Measurements from ENCODE around the gene ECM2.

The ECM2 gene

DNA sequence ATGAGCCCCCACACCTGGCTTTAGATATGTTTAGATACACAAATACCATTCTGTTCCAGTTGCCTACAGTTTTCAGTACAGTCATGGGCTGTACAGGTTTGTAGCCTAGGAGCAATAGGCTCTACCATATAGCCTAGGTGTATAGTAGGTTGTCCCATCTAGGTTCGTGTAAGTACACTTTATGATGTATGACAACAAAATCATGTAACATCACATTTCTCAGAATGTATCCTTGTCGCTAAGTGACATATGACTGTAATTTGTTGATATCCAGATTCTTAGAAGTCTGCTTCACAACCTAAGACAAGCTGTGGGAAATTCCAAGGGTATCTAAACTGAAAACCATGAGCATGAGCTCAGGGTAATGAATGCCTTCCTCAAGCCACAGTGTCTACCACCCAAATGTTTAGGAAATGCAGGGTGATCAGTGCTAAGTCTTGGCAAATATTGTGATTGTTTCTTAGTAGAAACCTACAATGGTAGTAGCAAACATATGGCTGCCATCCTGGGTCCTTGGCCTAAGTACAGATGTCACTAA lies 8.4 kb downstream of the ECM2 start:
- no peak for DNase-seq

DNA sequence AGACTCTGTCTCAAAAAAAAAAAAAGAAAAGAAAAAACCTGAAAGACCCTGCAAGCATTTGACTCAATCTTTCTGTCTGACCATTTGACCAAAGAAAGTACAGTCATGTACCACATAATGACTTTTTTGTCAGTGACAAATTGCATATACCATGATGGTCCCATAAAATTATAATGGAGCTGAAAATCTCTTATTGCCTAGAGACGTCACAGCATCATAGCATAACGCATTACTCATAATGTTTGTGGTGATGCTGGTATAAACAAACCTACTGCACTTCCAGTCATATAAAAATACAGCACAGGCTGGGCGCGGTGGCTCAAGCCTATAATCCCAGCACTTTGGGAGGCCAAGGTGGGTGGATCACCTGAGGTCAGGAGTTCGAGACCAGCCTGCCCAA lies 10.5 kb downstream of the ECM2 start:
- no peak for DNase-seq

DNA sequence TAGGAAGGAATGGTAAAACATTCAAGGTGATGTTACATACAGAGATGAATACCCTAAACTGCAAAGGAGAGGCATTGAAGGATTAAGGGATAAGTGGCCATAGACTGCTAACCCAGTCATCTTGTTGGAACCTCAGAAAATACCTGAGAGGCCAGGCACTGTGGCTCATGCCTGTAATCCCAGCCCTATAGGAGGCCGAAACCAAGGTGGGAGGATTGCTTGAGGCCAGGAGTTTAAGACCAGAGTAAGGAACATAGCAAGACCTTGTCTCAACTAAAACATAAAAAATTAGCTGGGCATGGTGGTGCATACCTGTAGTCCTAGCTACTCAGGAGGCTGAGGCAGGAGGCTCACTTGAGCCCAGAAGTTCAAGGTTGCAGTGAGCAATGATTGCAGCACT lies 10.9 kb downstream of the ECM2 start:
- DNase-seq, result no peak

DNA sequence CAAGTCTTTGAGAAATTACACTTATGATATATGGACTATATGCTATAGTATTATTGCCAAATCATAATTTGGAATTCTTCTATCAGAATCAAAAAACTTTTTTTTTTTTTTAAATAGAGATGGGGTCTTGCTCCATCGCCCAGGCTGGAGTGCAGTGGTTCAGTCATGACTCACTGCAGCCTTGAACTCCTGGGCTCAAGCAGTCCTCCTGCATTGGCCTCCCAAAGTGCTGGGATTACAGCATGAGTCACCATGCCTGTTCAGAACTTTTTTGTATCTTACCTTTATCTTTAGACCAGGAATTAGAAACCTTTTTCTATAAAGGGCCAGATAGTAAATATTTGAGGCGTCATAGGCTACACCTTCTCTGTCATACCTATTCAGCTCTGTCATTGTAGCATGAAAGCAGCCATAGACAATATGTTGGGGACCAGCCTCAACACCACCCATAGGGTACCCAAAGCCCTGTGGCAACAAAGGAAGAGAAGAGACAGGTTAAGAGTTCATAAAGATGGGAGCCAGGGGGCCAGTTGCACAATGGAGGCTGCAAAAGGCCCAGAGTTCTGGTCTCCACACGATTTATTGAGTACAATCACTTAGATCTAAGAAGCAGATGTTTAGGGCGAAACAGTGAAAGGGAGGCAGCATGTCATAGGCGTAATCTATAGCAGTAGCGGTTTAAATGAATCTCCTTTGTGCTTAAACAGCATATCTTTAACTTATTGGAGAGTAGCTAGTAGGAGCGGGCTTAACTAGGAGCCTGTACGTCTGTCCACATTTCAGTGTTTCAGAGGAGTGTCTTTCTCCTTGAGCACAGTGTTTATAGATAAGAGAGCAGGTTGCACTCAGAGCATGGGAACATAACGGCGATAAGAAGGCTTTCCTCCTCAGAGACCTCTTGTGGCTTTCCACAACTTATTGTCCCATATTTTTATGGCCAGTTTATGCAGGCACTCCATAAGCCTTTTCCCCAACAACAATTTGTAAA lies 12.5 kb downstream of the ECM2 start:
- no peak for DNase-seq

DNA sequence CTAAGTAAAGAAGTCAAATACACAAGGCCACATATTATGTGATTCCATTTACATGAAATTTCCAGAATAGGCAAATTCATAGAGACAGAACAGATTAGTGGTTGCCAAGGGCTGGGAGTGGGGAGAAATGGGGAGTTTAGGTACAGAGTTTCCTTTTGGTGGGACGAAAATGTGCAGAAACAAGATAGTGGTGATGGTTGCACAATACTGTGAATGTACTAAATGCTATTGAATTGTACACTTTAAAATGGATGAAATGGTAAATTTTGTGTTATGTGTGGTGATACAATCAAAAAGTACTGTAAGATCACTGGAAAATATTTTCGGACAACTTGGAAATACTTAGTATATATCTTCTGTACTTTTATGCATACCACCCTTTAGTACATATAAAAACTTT lies 15.0 kb downstream of the ECM2 start:
- no peak for DNase-seq

DNA sequence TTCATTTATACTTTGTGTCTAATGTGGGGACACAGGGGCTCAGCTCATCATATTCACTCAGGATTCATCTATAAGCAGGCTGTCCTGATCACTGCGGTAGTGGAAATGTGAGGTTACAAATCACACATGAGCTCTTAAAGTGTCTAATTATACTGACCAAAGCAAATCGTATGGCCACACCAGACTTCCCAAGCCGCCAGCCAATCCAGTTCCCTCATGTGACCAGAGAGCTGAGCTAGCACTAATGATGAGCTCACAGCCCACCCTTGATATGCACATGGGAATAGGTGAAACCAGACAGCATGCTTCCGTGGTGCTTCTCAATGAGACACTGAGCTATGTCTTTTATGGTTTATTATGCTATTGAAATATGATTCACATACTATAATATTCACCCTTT lies 17.6 kb downstream of the ECM2 start:
- DNase-seq, result no peak

DNA sequence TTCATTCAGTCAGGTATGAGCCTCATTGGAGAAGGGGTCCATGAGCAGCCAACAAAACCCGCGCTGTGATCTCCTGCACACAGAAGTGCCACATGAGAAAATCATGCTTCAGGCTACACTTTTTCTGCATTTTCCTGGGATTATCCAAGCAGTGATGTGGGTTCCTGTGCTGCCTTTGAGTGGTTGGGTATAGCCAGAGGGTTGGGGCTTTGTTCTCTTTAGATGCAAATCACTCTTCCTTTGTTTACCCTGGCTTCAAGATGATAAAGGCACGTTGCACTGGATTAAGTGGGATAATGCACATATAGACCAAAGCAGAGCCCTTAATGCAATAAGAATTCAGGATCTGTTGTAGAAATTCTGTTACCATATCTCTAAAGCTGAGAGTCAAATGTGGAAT lies 18.7 kb downstream of the ECM2 start:
- no peak for DNase-seq

DNA sequence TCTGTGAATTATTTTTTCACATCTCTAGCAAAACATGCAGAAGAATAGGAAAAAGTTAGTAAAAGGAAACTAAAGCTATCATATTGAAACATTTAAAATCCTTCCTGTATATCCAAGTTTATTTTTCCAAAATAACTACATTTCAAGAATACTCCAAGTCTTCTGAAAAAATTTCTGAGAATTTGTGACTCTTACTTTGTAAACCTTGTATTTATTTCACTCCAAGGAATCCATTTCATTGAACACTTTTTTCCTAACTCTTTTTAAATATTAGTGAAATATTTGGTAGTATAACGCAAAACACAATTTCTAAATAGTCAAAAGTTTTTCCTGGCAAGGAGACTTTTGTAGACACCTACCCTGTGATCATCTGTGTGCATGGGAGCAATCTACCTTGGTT lies 19.3 kb downstream of the ECM2 start:
- no peak for DNase-seq

DNA sequence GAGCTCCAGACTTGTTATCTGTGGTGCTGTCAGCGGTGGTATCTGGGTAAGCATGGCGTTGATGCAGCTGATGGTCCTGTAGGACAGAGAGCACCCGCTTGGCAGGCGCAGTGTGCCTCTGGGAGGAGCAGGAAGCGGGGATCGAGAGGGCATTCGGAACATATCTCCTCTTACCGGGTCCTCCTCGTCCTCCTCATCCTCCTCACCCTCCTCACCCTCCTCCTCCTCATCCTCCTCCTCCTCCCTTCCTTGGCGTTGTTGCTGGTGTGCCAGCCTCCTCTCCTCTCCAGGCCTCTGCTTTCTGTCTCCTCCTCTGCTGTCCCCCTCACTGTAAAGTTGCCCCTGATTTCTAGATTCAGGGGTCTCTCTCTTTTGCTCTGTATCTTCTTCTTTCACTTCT lies 21.2 kb downstream of the ECM2 start:
- no peak for DNase-seq

DNA sequence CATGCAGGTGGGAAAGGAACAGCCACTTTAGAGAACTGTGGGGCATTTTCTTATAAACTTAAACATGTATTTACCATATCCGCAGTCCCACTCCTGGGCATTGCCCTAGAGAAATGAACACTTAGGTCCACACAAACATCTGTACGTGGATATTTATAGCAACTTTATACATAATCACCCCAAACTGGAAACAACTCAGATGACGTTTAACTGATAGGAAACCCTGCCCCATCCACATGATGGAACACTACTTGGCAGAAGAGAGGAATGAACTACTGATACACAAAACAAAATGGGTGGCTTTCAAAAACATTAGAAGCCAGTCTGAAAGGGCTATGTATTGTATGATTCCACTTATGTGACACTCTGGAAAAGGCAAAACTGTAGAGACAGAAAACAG lies 22.4 kb downstream of the ECM2 start:
- DNase-seq, result no peak

DNA sequence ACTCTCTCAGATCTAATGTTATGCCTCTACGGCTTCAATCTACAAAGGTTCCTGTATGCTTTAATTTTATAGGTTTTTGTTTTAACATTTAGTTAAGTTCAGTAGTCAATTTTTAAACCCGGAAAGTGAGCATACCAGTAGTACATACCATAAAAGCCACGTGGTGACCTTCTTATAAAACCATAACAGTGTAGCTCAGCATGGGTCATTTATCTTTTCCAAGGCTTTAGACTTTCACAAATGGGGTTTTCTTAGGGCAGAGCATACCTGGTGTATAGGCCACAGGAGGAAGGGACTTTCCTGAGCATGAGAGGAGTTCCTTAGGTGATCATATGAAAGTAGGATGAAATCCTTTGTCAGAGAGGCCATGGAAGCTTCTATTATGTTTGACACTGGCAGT lies 23.2 kb downstream of the ECM2 start:
- DNase-seq, result no peak

DNA sequence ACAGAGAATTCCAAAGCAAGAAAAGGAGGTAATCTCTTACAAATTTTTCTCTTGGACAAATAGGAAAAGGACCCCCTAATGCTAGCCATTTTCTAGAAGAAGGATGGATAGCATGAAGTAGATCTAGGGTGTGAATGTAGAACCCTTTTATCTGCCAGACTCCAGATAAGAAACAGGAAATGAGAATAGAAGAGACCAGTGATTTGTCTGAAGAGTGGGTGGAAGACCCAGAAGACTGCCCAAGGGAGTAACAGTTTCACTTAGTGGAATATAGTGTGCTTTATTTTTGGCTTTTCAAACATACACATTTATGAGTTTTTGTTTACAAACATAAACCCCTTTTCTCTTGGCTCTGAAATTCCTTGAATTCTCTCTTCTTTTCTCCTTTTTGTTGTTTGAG lies 25.0 kb downstream of the ECM2 start:
- no peak for DNase-seq

DNA sequence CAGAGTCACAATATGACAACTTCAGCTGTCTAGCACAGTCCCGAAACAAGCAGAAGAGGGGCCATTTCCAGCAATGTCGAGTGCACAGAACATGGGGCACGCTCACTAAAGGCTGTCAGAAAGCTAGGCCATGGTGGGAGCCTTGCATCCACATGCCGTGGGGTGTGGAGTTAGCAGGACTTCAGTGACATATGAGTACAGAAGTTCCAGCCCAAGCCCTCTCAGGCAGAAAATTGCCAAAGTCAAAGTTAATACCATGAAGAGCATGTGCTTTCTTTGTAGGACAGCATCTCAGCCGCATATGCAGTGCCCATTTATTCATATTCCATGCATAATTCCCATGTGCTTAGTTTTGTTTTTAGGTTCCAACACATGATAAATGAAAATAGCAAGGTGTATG lies 26.7 kb downstream of the ECM2 start:
- no peak for DNase-seq

DNA sequence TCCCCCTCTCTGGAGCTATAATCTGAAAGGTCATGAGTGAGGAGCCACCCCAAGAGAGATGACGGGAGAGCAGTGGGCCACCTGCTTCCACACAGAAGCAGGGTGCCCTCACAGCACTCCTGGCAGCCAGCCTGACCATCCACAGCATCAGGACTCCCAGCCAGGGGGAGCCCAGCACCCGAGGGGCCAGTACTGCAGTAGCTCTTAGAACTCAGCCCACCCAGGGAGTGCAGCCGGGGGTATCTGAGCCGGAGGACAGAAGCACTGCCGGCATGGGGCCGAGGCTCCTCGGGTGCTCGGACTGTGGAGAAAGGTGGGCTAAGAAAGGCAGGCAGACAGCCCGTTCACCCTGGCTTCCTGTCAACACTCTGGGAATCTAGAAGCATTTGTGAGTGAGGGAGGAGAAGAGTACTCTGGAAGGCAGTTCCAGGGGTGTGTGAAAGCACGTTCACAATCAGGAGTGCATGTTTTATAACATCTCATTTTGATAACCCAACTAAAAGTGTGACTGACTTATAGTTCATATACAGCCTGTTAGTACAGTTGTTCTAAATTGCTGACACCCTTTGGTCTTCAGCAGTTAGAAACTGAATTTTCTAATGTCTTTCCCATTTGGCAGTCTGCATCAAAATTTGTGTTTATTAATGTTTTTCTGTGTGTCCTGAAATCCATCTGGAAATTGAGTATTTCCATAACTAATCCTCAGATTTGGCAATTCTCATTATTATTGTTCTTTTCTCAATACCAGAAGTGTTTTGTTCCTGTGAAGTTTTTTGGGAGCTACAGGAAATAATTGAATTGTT lies 27.6 kb downstream of the ECM2 start:
- no peak for DNase-seq

DNA sequence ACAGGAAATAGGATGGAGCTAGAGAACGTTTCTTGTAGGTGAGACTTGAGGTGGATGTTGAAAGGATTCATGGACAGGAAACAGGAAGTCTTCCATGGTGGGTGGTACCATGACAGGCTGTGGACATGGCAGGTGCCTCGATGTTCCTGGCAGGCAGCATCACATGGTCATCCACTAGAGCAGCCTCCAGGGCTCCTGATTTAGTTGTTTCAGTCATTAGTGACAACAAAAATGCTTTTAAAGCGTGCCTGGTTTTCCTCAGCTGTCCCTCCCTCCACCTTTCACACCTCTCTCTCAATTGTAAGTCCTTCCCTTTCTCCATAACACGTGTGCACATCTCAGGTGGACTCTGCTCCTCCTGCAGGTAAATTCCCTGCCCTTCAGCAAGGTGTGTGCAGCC lies 28.3 kb downstream of the ECM2 start:
- no peak for DNase-seq

DNA sequence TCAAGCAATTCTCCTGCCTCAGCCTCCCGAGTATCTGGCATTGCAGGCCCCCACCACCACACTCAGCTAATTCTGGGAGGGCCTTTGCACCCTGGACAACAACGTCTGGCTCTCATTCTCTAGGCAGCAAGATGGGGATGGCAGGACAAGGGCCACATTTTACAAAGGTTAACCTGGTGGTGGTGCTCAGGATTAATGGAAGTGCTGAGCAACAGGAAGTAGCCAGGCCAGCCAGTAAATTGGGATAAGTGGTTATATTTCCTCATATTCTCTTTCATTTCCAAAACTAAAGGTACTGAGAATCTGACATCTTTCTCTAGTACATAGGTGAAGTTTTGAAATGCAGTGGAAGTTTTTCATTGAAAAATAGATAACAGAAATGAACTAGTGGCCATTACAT lies 28.8 kb downstream of the ECM2 start:
- no peak for DNase-seq

DNA sequence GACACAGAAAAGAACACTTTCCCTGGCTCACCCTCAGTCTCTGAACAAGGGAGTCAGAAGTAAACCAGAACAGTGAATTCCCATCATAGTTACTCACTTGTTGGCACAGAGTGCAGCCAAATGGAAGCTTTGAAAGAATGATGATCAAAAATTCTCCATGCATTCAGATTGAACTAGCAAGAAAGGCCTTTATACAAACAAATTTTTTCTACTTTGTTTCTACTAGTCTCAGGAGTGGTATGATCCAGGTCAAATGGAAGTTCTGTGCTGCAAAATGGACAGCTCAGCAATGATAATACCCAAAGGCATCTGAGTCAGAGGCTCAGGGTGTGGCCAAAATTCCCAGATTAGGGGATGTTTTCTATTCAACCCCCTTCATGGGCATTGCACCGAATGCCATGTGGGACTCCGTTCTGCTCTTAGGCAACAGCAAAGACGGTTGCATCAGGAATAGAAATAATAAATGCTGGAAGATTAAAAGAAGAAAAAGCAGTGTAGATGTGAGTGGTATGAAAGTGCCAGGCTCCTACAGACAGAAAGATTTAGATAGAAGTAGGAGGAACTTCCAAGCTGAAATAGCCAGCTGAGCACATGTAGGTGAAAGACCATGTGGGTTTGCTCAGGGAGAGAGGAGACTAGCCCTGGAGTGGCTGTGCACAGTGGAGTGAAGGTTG lies 29.5 kb downstream of the ECM2 start:
- no peak for DNase-seq

DNA sequence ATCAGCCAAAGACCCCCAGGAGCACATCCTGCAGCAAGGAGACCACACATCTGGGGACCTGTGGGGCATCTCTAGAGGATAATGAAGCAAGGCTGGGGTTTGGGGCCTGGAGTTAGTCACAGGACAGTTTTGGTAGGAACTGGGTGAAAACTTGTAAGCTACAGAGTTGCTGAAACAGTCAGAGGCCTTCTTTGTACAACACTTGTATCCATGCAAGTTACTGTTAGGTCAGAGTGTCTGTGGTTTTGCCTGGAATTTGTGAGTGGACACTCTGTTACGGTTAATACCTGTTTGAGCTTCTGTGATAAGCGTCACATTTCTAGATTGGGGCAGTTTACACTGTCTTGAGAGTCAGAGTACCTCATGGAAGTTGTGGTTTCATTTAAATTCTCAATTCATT lies 30.9 kb downstream of the ECM2 start:
- DNase-seq, result no peak

DNA sequence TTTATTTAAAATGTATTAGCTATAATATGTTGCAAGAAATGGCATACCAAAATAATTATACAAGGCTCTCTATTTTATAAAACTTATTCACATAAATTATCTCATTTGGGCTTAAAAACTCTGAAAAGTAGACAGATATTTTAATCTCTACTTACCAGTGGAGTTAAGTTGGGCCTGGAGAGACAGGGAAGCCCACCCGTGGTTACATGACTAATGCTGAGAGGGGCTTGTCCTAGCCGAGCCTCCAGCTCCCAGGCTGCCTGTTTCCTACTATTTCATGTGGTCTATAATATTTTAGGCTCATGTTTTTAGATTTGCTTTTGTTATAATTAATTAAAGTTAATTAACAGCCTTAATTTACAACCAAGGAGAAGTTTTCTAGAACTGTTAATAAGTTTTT lies 32.6 kb downstream of the ECM2 start:
- DNase-seq, result no peak

DNA sequence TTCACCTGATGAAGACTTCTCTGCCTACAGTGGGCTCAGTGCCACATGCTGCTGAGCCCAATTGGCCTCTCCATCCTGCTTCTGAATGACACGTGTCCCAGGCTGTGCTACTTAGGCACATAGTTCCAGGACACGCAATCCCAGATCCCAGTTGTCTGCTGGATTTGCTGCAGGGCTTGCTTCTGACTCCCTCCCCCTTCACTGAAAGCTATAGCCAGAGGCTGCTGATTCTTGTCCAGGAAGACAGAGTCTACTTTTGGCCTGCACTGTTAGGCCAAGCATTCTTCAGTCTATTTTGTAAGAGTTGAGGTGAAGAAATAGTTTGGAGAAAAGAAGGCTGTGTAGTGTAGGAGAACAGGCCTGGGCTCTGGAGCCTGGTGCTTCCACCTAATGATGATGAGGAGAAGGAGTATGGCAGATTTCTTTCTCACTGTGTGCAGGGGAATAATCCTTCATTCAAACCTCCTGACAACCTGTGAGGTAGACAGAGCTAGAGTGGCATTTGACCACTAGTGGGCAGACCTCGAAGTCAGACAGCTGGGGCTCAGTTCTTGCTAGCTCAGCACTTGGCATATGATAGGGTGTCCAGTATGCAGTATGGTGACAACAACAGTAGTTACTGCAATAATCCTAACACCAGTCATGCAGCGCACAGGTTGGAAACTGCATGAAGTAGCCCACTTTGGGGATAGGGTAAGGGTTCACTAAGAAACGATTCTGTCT lies 34.0 kb downstream of the ECM2 start:
- DNase-seq, result no peak

DNA sequence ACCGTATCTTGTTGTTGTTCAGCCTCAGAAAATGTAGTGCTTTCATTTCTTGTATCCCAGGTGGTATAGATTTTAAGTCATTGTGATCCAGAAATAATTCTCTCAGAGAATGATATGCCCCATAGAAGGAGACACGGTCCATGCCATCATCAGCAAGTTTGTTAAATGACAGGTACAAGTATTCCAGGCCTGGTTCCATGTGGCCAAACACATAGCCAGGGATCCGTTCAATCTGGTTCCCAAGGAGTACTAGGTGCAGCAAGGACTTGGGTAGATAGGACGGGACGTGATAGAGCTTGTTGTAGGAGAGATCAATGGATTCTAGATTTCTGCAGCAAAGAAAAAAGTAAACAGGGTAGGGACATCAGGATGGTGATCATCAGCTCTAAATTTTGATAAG lies 35.1 kb downstream of the ECM2 start:
- no peak for DNase-seq

DNA sequence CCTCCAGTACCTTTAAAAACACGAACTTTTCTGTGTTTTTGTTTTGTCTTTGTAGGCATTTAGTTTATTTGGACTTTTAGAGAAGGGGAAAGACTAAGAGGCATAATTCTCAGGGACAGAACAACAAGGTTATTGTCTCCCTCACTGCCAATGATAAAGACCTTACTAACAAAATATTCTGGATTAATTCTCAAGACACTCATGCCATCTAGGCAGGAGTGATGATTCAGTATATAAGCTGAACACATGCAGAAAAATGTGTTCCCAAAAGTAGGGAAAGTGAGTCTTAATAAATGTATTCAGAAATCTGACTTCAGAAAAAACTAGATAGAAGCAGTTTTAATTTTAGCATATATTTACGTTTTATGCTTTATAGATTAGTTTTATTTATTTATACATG lies 36.1 kb downstream of the ECM2 start:
- no peak for DNase-seq
